Erythroblast (primary cell): ENCODE results near the gene ARID1B.

ENCODE experiments used
- DNase-seq, 2 experiments: peaks; one replicate each; lab custom pipeline; 2025; lab: John Stamatoyannopoulos, UW
- GATA1 ChIP-seq: IDR thresholded peaks from 2 replicates; pipeline ENCODE4 v1.6.1; 2011; ENCODE audit warnings: low read depth, mild to moderate bottlenecking, control low read depth, low read length, moderate library complexity
- POLR2A ChIP-seq: IDR thresholded peaks from 2 replicates; pipeline ENCODE4 v1.6.1; 2011; ENCODE audit warnings: mild to moderate bottlenecking, low read length

The ARID1B gene

GRCh38 chr6:157056275-157056674, 279.1 kb downstream of the ARID1B start:
- DNase-seq = no peak
- TF ChIP-seq POLR2A (no peak), GATA1 (no peak)

GRCh38 chr6:157058574-157058973, 281.4 kb downstream of the ARID1B start:
- TF ChIP-seq GATA1 = no peak
- TF ChIP-seq POLR2A = no peak
- DNase-seq = no peak

- no peak for DNase-seq
- TF ChIP-seq GATA1 = no peak
These were observed 282.6 kb downstream of the ARID1B start for GRCh38 chr6:157059781-157060180.

- no peak for DNase-seq
- TF ChIP-seq GATA1 = no peak
- no peak for TF ChIP-seq POLR2A
These were observed 283.3 kb downstream of the ARID1B start for GRCh38 chr6:157060440-157060952.

DNA sequence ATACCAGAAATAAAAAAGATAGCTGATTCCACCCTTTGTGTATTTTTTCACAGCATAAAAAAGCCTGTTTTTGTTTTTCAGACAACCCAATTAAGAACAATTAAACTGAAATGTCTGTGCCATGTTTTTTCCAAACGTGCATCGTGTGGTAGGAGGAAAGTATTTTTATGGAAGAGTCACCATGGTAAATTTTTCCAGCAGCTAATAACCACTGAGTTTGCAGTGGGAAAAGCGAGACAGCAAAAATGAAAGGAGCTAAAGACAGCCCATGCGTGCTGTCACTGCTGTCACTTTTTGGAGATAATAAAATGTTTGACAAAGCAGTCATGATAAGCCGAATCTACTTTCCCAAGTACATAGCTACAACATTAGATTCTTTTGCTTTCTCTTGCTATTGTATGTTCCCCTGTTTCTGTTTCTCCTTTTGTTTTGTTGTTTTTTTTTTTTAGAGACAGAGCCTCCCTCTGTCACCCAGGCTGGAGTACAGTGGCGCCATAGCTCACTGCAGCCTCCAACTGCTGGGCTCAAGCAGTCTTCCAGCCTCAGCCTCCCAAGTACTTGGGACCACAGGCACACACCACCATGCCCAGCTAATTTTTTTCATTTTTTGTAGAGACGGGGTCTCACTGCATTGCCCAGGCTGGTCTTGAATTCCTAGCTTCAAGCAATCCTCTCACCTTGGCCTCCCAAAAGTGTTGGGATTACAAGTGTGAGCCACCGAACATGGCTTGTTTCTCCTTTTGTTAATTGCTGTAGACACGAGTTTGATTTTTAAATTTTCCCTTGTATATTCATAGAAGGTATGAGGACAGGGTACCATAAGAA, 284.8 kb downstream of the ARID1B start:
- peak; percentile 26 to 46 for DNase-seq

GRCh38 chr6:157063176-157063905, 286.2 kb downstream of the ARID1B start:
- peak; percentile 21 to 49 for DNase-seq
- TF ChIP-seq POLR2A (no peak), GATA1 (no peak)

More for the DNA sequence above, 284.8 kb downstream of the ARID1B start:
- TF ChIP-seq GATA1 = no peak
- TF ChIP-seq POLR2A = no peak

DNA sequence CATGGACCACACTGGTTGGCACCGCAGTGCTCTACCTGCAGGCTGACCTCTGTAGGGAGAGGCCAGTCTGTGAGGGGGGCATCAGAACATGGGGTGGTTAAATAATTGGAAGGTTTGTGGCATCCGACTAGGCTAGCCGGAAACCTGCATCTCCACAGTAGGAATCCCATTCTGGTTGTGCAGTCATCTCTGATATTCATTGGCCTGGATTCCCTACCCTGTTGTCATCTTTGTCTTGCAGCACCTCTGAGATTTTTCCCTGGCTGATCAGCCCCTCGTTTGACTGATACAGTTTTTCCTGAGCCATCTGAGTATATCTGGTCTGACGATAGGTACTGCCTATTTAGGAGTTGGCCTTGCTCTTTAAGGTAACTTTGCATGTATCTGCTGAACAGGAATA, 286.7 kb downstream of the ARID1B start:
- no peak for DNase-seq
- TF ChIP-seq GATA1 = no peak
- no peak for TF ChIP-seq POLR2A

GRCh38 chr6:157064502-157064901, 287.3 kb downstream of the ARID1B start:
- DNase-seq = no peak
- no peak for TF ChIP-seq POLR2A
- TF ChIP-seq GATA1 = no peak

DNA sequence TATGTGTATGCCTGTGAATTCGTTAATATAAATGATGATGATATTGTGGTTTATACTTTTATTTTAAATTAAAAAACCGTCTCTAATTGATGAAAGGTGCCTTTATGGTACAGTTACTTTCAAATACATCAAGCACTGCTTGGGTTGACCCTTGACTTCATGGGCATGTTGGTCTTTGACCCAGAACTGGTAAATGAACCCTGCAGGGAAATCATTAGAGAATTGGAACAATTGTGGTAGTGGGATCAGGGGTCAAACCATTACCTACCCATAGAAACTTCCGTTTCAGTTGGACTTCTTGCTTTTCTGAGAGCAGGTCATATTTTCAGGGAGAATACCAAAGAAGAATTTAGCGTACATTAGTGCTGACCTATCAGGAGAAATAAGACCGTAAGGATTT, 288.2 kb downstream of the ARID1B start:
- no peak for DNase-seq

DNA sequence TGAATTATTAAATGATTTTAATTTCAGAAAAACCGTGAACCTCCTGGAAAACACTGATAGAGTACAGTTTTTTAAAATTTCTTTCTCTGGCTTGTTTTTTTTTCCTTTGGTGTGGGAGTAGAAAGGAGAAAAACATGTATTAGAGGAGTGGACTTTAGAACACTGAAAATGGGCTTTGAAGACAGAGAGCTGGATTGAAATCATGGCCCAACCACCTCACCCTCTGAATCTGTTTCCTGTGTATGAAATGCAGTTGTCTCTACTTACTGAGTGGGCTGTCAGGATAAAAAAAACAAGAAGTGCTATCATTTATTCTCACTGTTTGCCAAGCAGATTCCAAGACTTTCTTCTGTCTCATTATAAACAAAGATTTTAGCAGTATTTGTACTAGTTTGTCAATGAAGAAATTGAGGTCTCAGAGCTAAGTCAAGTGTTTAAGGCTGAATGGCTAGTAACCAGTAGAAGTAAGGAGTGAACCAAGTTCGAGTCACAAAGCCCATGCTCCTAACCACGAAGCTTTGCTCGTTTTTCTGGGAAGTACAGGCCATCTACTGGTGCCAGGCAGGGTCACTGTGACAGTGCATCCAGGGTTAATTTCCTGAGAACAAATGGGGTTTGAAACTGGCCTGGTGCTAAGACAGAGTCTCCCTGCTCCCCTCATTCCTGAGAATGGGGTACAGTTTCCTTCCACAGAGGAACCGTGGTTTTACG, 289.8 kb downstream of the ARID1B start:
- no peak for DNase-seq
- TF ChIP-seq GATA1 (no peak), POLR2A (no peak)

More for the DNA sequence above, 288.2 kb downstream of the ARID1B start:
- TF ChIP-seq GATA1 (no peak), POLR2A (no peak)

GRCh38 chr6:157067507-157067906, 290.3 kb downstream of the ARID1B start:
- TF ChIP-seq POLR2A (no peak), GATA1 (no peak)
- no peak for DNase-seq

GRCh38 chr6:157068691-157069324, 291.6 kb downstream of the ARID1B start:
- TF ChIP-seq GATA1 = no peak
- TF ChIP-seq POLR2A = no peak
- no peak for DNase-seq

DNA sequence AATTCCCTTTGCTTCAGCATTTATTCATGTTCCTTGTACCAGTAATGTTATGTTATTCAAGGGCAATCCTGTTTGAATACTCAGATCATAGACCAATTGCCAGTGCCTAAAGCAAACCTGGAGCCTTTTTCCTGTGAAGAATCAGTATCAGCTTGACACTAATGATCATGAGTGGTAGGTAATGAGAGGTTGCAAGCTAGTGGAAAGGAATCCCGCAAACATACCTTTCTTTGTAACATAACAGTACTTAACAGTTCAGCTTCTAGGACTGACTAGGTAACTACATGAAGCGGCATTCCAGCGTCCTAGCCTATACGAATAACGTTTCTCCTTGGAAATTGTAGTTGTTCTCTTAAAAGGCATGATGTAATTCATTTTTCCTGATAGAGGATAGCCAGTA, 292.4 kb downstream of the ARID1B start:
- TF ChIP-seq POLR2A (no peak), GATA1 (no peak)

More for the DNA sequence above, 292.4 kb downstream of the ARID1B start:
- DNase-seq = no peak
